IPS-20b (cell line): ENCODE results near the gene COL6A1.

Source experiments
- H3K27ac ChIP-seq: one replicate; pipeline ENCODE4 v1.5.1; 2013; ENCODE audit warnings: low read length
- H3K27me3 ChIP-seq: 2 replicates; pipeline ENCODE4 v1.6.1; 2013; ENCODE audit warnings: mild to moderate bottlenecking, low read length, inconsistent platforms; ENCODE audit not compliant: insufficient read depth
- H3K36me3 ChIP-seq: 2 replicates; pipeline ENCODE4 v1.6.1; 2013; ENCODE audit warnings: low read depth, mild to moderate bottlenecking, inconsistent platforms, low read length, moderate library complexity; ENCODE audit not compliant: insufficient read depth
- H3K4me1 ChIP-seq: 2 replicates; pipeline ENCODE4 v1.6.1; 2013; ENCODE audit warnings: mild to moderate bottlenecking, control low read depth, inconsistent platforms, low read length, moderate library complexity; ENCODE audit not compliant: insufficient read depth
- H3K4me3 ChIP-seq: 2 replicates; pipeline ENCODE4 v1.5.1; 2013; ENCODE audit warnings: mild to moderate bottlenecking, low read length, inconsistent platforms
- H3K9ac ChIP-seq: 2 replicates; pipeline ENCODE4 v1.6.1; 2013; ENCODE audit warnings: low read depth, mild to moderate bottlenecking, inconsistent platforms, low read length, moderate library complexity
- H3K9me3 ChIP-seq: 2 replicates; pipeline ENCODE4 v1.6.1; 2013; ENCODE audit warnings: mild to moderate bottlenecking, low read depth, low read length, inconsistent platforms; ENCODE audit not compliant: insufficient read depth

The COL6A1 gene

GRCh38 chr21:45980697-45981096 lies 873 bp upstream of the COL6A1 start:
- Histone ChIP-seq H3K27ac (no peak overlapping the region), H3K9me3 (no peaks in the 10 kb centered on the region), H3K4me1 (peaks cover 5% of the 10 kb centered on the region), H3K36me3 (peaks cover 14% of the 10 kb centered on the region; the same call in 1 of the 2 replicates), H3K4me3 (peak overlapping the region; percentile 66), H3K9ac (no peak overlapping the region), H3K27me3 (peaks cover 47% of the 10 kb centered on the region)

- Histone ChIP-seq H3K4me3 (peak overlapping the region; percentile 73), H3K9me3 (no peaks in the 10 kb centered on the region), H3K9ac (peak overlapping the region; percentile 58), H3K36me3 (peaks cover 18% of the 10 kb centered on the region; the same call in 1 of the 2 replicates), H3K27ac (no peak overlapping the region), H3K27me3 (peaks cover 36% of the 10 kb centered on the region), H3K4me1 (peaks cover 5% of the 10 kb centered on the region)
These were observed 655 bp downstream of the COL6A1 start for GRCh38 chr21:45982092-45982757.

GRCh38 chr21:45982758-45983648 lies 1.4 kb downstream of the COL6A1 start:
- Histone ChIP-seq H3K4me3 (peak overlapping the region; percentile 73), H3K9me3 (no peaks in the 10 kb centered on the region), H3K27me3 (peaks cover 36% of the 10 kb centered on the region), H3K9ac (peak overlapping the region; percentile 58; the same call in 1 of the 2 replicates), H3K4me1 (peaks cover 5% of the 10 kb centered on the region), H3K27ac (no peak overlapping the region), H3K36me3 (peaks cover 18% of the 10 kb centered on the region; the same call in 1 of the 2 replicates)

- Histone ChIP-seq H3K27me3 (peaks cover 36% of the 10 kb centered on the region), H3K9ac (no peak overlapping the region), H3K9me3 (no peaks in the 10 kb centered on the region), H3K27ac (no peak overlapping the region), H3K4me3 (no peak overlapping the region), H3K4me1 (peaks cover 5% of the 10 kb centered on the region), H3K36me3 (peaks cover 19% of the 10 kb centered on the region; the same call in 1 of the 2 replicates)
These were observed 2.0 kb downstream of the COL6A1 start for GRCh38 chr21:45983649-45983965.

DNA sequence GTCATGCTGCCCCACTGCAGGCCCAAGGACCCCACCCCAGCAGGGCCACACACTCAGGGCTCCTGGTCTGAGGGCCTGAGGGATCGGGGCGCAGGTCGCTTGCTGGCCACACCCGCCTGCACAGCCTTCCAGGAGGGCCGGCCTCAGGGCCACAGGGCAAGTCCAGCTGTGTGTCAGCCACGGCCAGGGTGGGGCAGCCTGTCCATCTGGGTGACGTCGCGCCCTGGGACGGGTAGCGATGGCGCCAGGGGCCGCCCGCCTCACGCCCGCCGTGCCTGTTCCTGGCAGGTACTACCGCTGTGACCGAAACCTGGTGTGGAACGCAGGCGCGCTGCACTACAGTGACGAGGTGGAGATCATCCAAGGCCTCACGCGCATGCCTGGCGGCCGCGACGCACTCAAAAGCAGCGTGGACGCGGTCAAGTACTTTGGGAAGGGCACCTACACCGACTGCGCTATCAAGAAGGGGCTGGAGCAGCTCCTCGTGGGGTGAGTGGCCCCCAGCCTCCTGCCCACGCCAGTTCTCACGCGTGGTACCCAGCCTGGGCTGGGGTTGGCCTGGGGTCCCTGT lies 2.5 kb downstream of the COL6A1 start:
- Histone ChIP-seq H3K9me3 (no peaks in the 10 kb centered on the region), H3K27me3 (peaks cover 36% of the 10 kb centered on the region), H3K4me3 (no peak overlapping the region), H3K9ac (no peak overlapping the region), H3K4me1 (peaks cover 5% of the 10 kb centered on the region), H3K27ac (no peak overlapping the region), H3K36me3 (peaks cover 21% of the 10 kb centered on the region; the same call in 1 of the 2 replicates)

- peaks cover 32% of the 10 kb centered on the region for H3K27me3 ChIP-seq
- H3K27ac ChIP-seq: no peak overlapping the region
- no peaks in the 10 kb centered on the region for H3K9me3 ChIP-seq
- H3K9ac ChIP-seq: no peak overlapping the region
- H3K36me3 ChIP-seq: peaks cover 21% of the 10 kb centered on the region
- H3K4me1 ChIP-seq: peaks cover 5% of the 10 kb centered on the region
- H3K4me3 ChIP-seq: no peak overlapping the region
These were observed 3.1 kb downstream of the COL6A1 start for GRCh38 chr21:45984584-45985095.

GRCh38 chr21:45985471-45986315 lies 4.1 kb downstream of the COL6A1 start:
- peaks cover 27% of the 10 kb centered on the region for H3K36me3 ChIP-seq
- peaks cover 21% of the 10 kb centered on the region for H3K27me3 ChIP-seq
- H3K4me1 ChIP-seq: peaks cover 4% of the 10 kb centered on the region
- H3K4me3 ChIP-seq: no peak overlapping the region
- no peak overlapping the region for H3K9ac ChIP-seq
- H3K9me3 ChIP-seq: no peaks in the 10 kb centered on the region
- H3K27ac ChIP-seq: no peak overlapping the region

DNA sequence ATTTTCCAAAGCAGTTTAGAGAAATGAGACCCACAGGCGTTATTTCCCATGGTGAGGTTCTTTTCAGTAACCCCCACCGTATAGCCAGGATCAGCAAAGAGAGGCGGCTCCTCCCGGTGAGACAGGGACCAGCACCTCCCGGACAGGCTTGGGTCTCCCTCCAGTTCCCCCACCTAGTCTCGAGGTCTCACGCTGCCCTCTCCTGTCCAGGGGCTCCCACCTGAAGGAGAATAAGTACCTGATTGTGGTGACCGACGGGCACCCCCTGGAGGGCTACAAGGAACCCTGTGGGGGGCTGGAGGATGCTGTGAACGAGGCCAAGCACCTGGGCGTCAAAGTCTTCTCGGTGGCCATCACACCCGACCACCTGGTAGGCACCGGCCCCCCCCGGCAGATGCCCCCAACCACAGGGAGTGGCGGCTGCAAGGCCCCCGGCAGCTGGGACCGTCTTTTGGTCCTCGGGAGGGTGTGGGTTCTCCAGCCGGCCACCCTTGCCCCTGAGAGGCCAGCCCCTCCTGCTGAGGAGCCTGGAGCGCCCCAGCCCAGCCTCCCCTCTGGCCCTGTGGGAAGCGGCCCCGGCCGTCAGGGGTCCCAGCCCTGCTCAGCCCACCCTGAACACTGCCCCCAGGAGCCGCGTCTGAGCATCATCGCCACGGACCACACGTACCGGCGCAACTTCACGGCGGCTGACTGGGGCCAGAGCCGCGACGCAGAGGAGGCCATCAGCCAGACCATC lies 4.9 kb downstream of the COL6A1 start:
- no peak overlapping the region for H3K9ac ChIP-seq
- no peaks in the 10 kb centered on the region for H3K4me1 ChIP-seq
- peaks cover 27% of the 10 kb centered on the region for H3K36me3 ChIP-seq
- H3K9me3 ChIP-seq: no peaks in the 10 kb centered on the region
- no peak overlapping the region for H3K27ac ChIP-seq
- no peak overlapping the region for H3K4me3 ChIP-seq
- peaks cover 16% of the 10 kb centered on the region for H3K27me3 ChIP-seq

DNA sequence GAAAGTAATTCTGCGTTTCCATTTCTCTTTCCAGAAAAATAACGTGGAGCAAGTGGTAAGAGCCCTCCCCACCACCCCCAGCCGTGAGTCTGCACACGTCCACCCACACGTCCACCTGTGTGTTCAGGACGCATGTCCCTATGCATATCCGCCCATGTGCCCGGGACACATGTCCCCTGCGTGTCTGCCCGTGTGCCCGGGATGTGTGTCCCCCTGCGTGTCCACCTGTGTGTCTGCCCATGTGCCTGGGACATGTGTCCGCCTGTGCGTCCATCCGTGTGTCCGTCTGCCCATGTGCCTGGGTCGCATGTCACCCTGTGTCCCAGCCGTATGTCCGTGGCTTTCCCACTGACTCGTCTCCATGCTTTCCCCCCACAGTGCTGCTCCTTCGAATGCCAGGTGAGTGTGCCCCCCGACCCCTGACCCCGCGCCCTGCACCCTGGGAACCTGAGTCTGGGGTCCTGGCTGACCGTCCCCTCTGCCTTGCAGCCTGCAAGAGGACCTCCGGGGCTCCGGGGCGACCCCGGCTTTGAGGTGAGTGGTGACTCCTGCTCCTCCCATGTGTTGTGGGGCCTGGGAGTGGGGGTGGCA lies 5.6 kb downstream of the COL6A1 start:
- H3K9ac ChIP-seq: no peak overlapping the region
- H3K9me3 ChIP-seq: no peaks in the 10 kb centered on the region
- H3K4me3 ChIP-seq: no peak overlapping the region
- peaks cover 11% of the 10 kb centered on the region for H3K27me3 ChIP-seq
- peaks cover 30% of the 10 kb centered on the region for H3K36me3 ChIP-seq
- no peak overlapping the region for H3K27ac ChIP-seq
- H3K4me1 ChIP-seq: no peaks in the 10 kb centered on the region
